Measurements from ENCODE around the gene SLC50A1. TPM values are rescaled to one million over a fixed set of nuclear protein-coding genes. Genes with fewer than 3 reads are reported as not detected.

SLC50A1 gene
- total and polyA plus RNA-seq, 9 of the 15 experiments (the other 6 are each of a cell fraction or from before 2014, with no cell fraction given), result 46.5 to 132 (median 91.9) TPM

DNA sequence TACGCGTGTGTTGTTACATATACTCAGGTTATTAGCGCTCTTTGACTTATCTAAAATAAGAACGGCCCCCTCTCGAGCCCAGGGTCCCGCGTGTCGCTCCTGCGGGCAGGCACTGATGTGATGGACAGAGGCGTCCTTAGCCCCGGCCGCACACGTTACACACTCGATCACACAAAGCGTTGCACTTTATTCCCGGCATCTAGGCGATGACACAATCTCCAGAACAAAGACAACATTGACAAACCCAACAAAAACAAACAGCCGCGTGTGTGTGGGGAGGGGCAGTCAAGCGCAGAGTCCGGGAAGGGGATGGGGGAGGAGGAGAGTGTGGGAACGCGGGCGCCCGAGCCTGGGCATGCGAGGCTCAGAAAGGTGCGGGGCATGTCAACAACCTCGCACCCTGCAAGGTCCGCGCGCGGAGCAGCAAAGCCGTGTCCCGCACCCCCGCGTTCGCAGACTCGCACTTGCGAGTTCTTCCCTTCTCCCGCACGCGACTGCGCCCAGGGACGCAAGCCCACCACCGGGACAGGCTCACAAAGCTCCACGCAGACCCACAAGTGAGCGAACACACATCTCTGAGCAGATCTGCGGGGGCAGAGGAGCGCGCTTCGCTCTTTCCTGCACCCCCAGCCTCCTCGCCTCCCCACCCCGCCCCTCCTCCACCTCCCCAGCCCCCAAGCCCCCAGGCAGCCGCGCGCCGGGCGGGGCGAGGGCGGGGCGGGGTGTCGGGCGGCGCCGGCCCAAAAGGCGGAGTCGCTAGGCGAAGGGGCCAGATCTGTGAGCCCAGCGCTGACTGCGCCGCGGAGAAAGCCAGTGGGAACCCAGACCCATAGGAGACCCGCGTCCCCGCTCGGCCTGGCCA, 8.3 kb upstream of the SLC50A1 start, which contains the start of gene EFNA1 (continued):
- TF ChIP-seq KDM5B (IDR thresholded peaks at IDR 0.05; ENCODE audit: insufficient replicate concordance, low read depth, low read length) (peak; percentile 38), ZFP30 (CRISPR knock-in tag; IDR thresholded peaks at IDR 0.05; ENCODE audit: borderline replicate concordance) (no peak), NFATC3 (IDR thresholded peaks at IDR 0.05) (no peak), CEBPB (tag; IDR thresholded peaks at IDR 0.05) (peak; percentile 21; the same call in 1 of the 2 replicates), CREB1 (IDR thresholded peaks at IDR 0.05) (no peak), CREB1 (CRISPR knock-in tag; IDR thresholded peaks at IDR 0.05) (no peak), ATF1 (CRISPR knock-in tag; IDR thresholded peaks at IDR 0.05) (no peak), ATF1 (tag; IDR thresholded peaks at IDR 0.05) (peak; percentile 30; the same call in 1 of the 2 replicates), HNRNPLL (IDR thresholded peaks at IDR 0.05; ENCODE audit: low read depth, low read length, poor library complexity, severe bottlenecking) (peak; percentile 97), RB1 (IDR thresholded peaks at IDR 0.05; ENCODE audit: low read depth) (peak; percentile 13; the same call in 1 of the 2 replicates), SMAD3 (CRISPR knock-in tag; conservative IDR thresholded peaks at IDR 0.05) (no peak), EGR1 (conservative IDR thresholded peaks at IDR 0.05) (peak; percentile 37; the same call in 1 of the 2 replicates), ERF (CRISPR knock-in tag; IDR thresholded peaks at IDR 0.05) (no peak), OTX1 (CRISPR knock-in tag; IDR thresholded peaks at IDR 0.05) (no peak), ZNF583 (CRISPR knock-in tag; IDR thresholded peaks at IDR 0.05) (no peak), SRSF7 (optimal IDR thresholded peaks at IDR 0.05; ENCODE audit: low read depth, low read length) (no peak), MTA2 (IDR thresholded peaks at IDR 0.05; ENCODE audit: low read depth) (no peak), ZBTB7A (IDR thresholded peaks at IDR 0.05; ENCODE audit: borderline replicate concordance, control insufficient read depth, low read depth, low read length) (peak; percentile 81; the same call in 1 of the 2 replicates), ZNF232 (CRISPR knock-in tag; IDR thresholded peaks at IDR 0.05) (no peak), CXXC5 (CRISPR knock-in tag; IDR thresholded peaks at IDR 0.05) (peak; percentile 53), CHD4 (IDR thresholded peaks at IDR 0.05; ENCODE audit: insufficient read depth, insufficient replicate concordance, low read depth, low read length, poor library complexity, severe bottlenecking) (no peak), POLR2G (IDR thresholded peaks at IDR 0.05; ENCODE audit: low read depth, low read length) (peak; percentile 76), CC2D1A (IDR thresholded peaks at IDR 0.05) (no peak), TEAD2 (tag; IDR thresholded peaks at IDR 0.05) (no peak), ZBTB8A (IDR thresholded peaks at IDR 0.05; ENCODE audit: partially characterized antibody) (no peak)
- TF ChIP-seq, protein P1, sequence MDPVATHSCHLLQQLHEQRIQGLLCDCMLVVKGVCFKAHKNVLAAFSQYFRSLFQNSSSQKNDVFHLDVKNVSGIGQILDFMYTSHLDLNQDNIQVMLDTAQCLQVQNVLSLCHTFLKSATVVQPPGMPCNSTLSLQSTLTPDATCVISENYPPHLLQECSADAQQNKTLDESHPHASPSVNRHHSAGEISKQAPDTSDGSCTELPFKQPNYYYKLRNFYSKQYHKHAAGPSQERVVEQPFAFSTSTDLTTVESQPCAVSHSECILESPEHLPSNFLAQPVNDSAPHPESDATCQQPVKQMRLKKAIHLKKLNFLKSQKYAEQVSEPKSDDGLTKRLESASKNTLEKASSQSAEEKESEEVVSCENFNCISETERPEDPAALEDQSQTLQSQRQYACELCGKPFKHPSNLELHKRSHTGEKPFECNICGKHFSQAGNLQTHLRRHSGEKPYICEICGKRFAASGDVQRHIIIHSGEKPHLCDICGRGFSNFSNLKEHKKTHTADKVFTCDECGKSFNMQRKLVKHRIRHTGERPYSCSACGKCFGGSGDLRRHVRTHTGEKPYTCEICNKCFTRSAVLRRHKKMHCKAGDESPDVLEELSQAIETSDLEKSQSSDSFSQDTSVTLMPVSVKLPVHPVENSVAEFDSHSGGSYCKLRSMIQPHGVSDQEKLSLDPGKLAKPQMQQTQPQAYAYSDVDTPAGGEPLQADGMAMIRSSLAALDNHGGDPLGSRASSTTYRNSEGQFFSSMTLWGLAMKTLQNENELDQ (CRISPR knock-in tag; IDR thresholded peaks at IDR 0.05; ENCODE audit: borderline replicate concordance), result no peak
- TF ChIP-seq, protein P2, sequence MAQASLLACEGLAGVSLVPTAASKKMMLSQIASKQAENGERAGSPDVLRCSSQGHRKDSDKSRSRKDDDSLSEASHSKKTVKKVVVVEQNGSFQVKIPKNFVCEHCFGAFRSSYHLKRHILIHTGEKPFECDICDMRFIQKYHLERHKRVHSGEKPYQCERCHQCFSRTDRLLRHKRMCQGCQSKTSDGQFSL (CRISPR knock-in tag; IDR thresholded peaks at IDR 0.05), result no peak
- TF ChIP-seq, protein P2 (tag; IDR thresholded peaks at IDR 0.05), result no peak

All from K562 (cell line).